H9 (cell line): ENCODE results near the gene PLAC8. TPM values are rescaled to one million over a fixed set of nuclear protein-coding genes. Genes with fewer than 3 reads are reported as not detected.
A peak's percentile ranks its signal among the peaks of the same experiment; 100 is the strongest.

ENCODE experiments used
- DNase-seq: peaks from one replicate; pipeline ENCODE4 v3.0.0-alpha.2; 2017
- H2AFZ ChIP-seq: one replicate; pipeline ENCODE4 v1.6.1; 2013; ENCODE audit warnings: mild to moderate bottlenecking, low read length, control low read depth, moderate library complexity
- H2AK5ac ChIP-seq: 2 replicates; pipeline ENCODE4 v1.6.1; 2013; ENCODE audit warnings: low read length, control low read depth, mixed read lengths; ENCODE audit not compliant: insufficient read length
- H2BK120ac ChIP-seq: one replicate; pipeline ENCODE4 v1.6.1; 2013; ENCODE audit warnings: low read depth, mild to moderate bottlenecking, low read length, control low read depth, inconsistent platforms; ENCODE audit not compliant: poor library complexity, severe bottlenecking
- H2BK12ac ChIP-seq: 2 replicates; pipeline ENCODE4 v1.6.1; 2013; ENCODE audit warnings: low read length, control low read depth, mixed read lengths, low read depth; ENCODE audit not compliant: insufficient read length
- H2BK15ac ChIP-seq: 2 replicates; pipeline ENCODE4 v1.6.1; 2013; ENCODE audit warnings: low read depth, low read length, control low read depth
- H2BK20ac ChIP-seq: one replicate; pipeline ENCODE4 v1.6.1; 2013; ENCODE audit warnings: low read depth, mild to moderate bottlenecking, low read length, control low read depth, inconsistent platforms; ENCODE audit not compliant: poor library complexity, severe bottlenecking
- H2BK5ac ChIP-seq: 2 replicates; pipeline ENCODE4 v1.6.1; 2013; ENCODE audit warnings: low read length, control low read depth, mixed read lengths; ENCODE audit not compliant: insufficient read length
- H3K14ac ChIP-seq: 2 replicates; pipeline ENCODE4 v1.6.1; 2013; ENCODE audit warnings: low read length, control low read depth; ENCODE audit not compliant: insufficient read depth
- H3K18ac ChIP-seq: 2 replicates; pipeline ENCODE4 v1.6.1; 2013; ENCODE audit warnings: low read depth, mild to moderate bottlenecking, mixed read lengths, low read length, control low read depth; ENCODE audit not compliant: insufficient read length
- H3K23ac ChIP-seq: 2 replicates; pipeline ENCODE4 v1.6.1; 2013; ENCODE audit warnings: low read length, control low read depth, mixed read lengths, low read depth; ENCODE audit not compliant: insufficient read length
- H3K23me2 ChIP-seq: 2 replicates; pipeline ENCODE4 v1.6.1; 2013; ENCODE audit warnings: low read depth, mild to moderate bottlenecking, mixed read lengths, low read length, control low read depth; ENCODE audit not compliant: insufficient read length, poor library complexity, severe bottlenecking
- H3K27ac ChIP-seq: 2 replicates; pipeline ENCODE4 v1.5.1; 2013; ENCODE audit warnings: low read length, control low read depth, mixed read lengths, low read depth; ENCODE audit not compliant: insufficient read length
- H3K27me3 ChIP-seq: 2 replicates; pipeline ENCODE4 v1.6.1; 2013; ENCODE audit warnings: low read length, control low read depth, inconsistent platforms; ENCODE audit not compliant: insufficient read depth
- H3K4ac ChIP-seq: 2 replicates; pipeline ENCODE4 v1.6.1; 2013; ENCODE audit warnings: low read depth, mild to moderate bottlenecking, control low read depth, inconsistent platforms, low read length, moderate library complexity
- H3K4me1 ChIP-seq: 2 replicates; pipeline ENCODE4 v1.6.1; 2013; ENCODE audit warnings: low read length, control low read depth, inconsistent platforms; ENCODE audit not compliant: insufficient read depth
- H3K4me2 ChIP-seq: 2 replicates; pipeline ENCODE4 v1.6.1; 2013; ENCODE audit warnings: low read length, control low read depth, mixed read lengths; ENCODE audit not compliant: insufficient read length, insufficient read depth
- H3K56ac ChIP-seq: 2 replicates; pipeline ENCODE4 v1.6.1; 2013; ENCODE audit warnings: low read depth, mild to moderate bottlenecking, mixed read lengths, low read length, control low read depth; ENCODE audit not compliant: insufficient read length
- H3K79me1 ChIP-seq: 2 replicates; pipeline ENCODE4 v1.6.1; 2013; ENCODE audit warnings: low read depth, mild to moderate bottlenecking, moderate library complexity, low read length, control low read depth, inconsistent platforms; ENCODE audit not compliant: insufficient read depth, poor library complexity, severe bottlenecking
- H3K79me2 ChIP-seq: 2 replicates; pipeline ENCODE4 v1.6.1; 2013; ENCODE audit warnings: low read length, control low read depth, inconsistent platforms; ENCODE audit not compliant: insufficient read depth
- H3K9ac ChIP-seq: 2 replicates; pipeline ENCODE4 v1.6.1; 2013; ENCODE audit warnings: low read length, control low read depth, mixed read lengths; ENCODE audit not compliant: insufficient read length; ENCODE audit errors: extremely low read depth
- H3K9me3 ChIP-seq: one replicate; pipeline ENCODE4 v1.6.1; 2013; ENCODE audit warnings: low read depth, low read length, inconsistent platforms; ENCODE audit not compliant: control insufficient read depth
- H3T11ph ChIP-seq: one replicate; pipeline ENCODE4 v1.6.1; 2013; ENCODE audit warnings: mild to moderate bottlenecking, low read length, control low read depth, inconsistent platforms
- H4K20me1 ChIP-seq: one replicate; pipeline ENCODE4 v1.6.1; 2013; ENCODE audit not compliant: control insufficient read depth, insufficient read length, insufficient read depth
- H4K5ac ChIP-seq: 2 replicates; pipeline ENCODE4 v1.6.1; 2013; ENCODE audit warnings: low read depth, mild to moderate bottlenecking, mixed read lengths, low read length, control low read depth; ENCODE audit not compliant: insufficient read length
- H4K8ac ChIP-seq: replicated peaks from 2 replicates; pipeline ENCODE4 v1.6.1; 2013; ENCODE audit warnings: low read length, control low read depth, mixed read lengths, low read depth; ENCODE audit not compliant: insufficient read length
- H4K91ac ChIP-seq: 2 replicates; pipeline ENCODE4 v1.6.1; 2013; ENCODE audit warnings: low read depth, mild to moderate bottlenecking, moderate library complexity, mixed read lengths, low read length, control low read depth; ENCODE audit not compliant: insufficient read length
- H3K27ac Mint-ChIP-seq, 3 experiments: 2 replicates in 2 of 3; 3 replicates in 1 of 3; pipeline ENCODE4 v1.8.0; 2020 to 2021; ENCODE audit warnings: mixed read lengths in 3 of 3, mild to moderate bottlenecking in 1 of 3, moderate library complexity in 1 of 3
- H3K27me3 Mint-ChIP-seq: 2 replicates; pipeline ENCODE4 v1.8.0; 2021; ENCODE audit warnings: low read depth, mild to moderate bottlenecking, moderate library complexity, mixed read lengths
- H3K36me3 Mint-ChIP-seq, 3 experiments: 2 replicates in 2 of 3; 3 replicates in 1 of 3; pipeline ENCODE4 v1.8.0; 2020 to 2021; ENCODE audit warnings: low read depth in 3 of 3, mixed read lengths in 3 of 3; ENCODE audit not compliant: insufficient read depth in 1 of 3
- H3K4me1 Mint-ChIP-seq, 2 experiments: 2 replicates each; pipeline ENCODE4 v1.8.0; 2020; ENCODE audit warnings: mixed read lengths in 2 of 2
- H3K4me3 Mint-ChIP-seq, 2 experiments: 2 replicates in 1 of 2; 3 replicates in 1 of 2; pipeline ENCODE4 v1.8.0; 2020 to 2021; ENCODE audit warnings: mild to moderate bottlenecking in 2 of 2, mixed read lengths in 2 of 2, moderate library complexity in 1 of 2
- H3K9me3 Mint-ChIP-seq, 2 experiments: 2 replicates in 1 of 2; 3 replicates in 1 of 2; pipeline ENCODE4 v1.8.0; 2020; ENCODE audit warnings: mild to moderate bottlenecking in 2 of 2, mixed read lengths in 2 of 2, moderate library complexity in 1 of 2
- CTCF ChIP-seq: fragments of 200-600 bp; sonication (generic); conservative IDR thresholded peaks from 3 replicates; pipeline ENCODE4 v1.8.0; 2021; ENCODE audit warnings: antibody characterized with exemption, mild to moderate bottlenecking
- WGBS: extraction: QIAGEN DNeasy Blood & Tissue Kit; methylation state at CpG from one replicate; pipeline ENCODE4 v1.1.7; 2013; ENCODE audit warnings: missing lambda C conversion rate, low lambda C conversion rate, mixed read lengths; ENCODE audit not compliant: insufficient read length; ENCODE audit errors: extremely low coverage; 5-methylcytosine and 5-hydroxymethylcytosine counted together
- total RNA-seq: library from RNA; stranded (reverse); gene quantifications from 2 replicates; pipeline ENCODE4 v1.2.1, GENCODE V29; 2021

The PLAC8 gene
- total RNA-seq, 1 experiment from 2014 or later: 1.6 TPM

- Mint-ChIP-seq H3K27me3 (no peaks in the 10 kb centered on the region; the same call in none of the 2 replicates), H3K4me3 (no peak overlapping the region), H3K36me3 (no peaks in the 10 kb centered on the region; a peak in 1 of 7 replicates), H3K27ac (peak overlapping the region in 1 of 3 experiments; percentile 66; a peak in 1 of 7 replicates), H3K9me3 (peaks cover 0 to 3% of the 10 kb centered on the region in 2 experiments; a peak in 1 of 5 replicates), H3K4me1 (peaks cover 4 to 11% of the 10 kb centered on the region in 2 experiments; a peak in 3 of 4 replicates)
- no CpG with 5 or more reads among the region's 6 CpGs for WGBS
- no peak overlapping the region for H3K4me2 ChIP-seq
- no peaks in the 10 kb centered on the region for H3K79me2 ChIP-seq
- H2BK5ac ChIP-seq: no peak overlapping the region
- H3K4me1 ChIP-seq: no peaks in the 10 kb centered on the region
- H3T11ph ChIP-seq: no peak overlapping the region
- no peak for DNase-seq
- H3K79me1 ChIP-seq: no peaks in the 10 kb centered on the region
- no peak overlapping the region for H3K4ac ChIP-seq
- no peak overlapping the region for H4K5ac ChIP-seq
- no peak overlapping the region for H4K8ac ChIP-seq
- H3K27me3 ChIP-seq: no peaks in the 10 kb centered on the region
- no peak overlapping the region for H2AFZ ChIP-seq
- no peak overlapping the region for H4K91ac ChIP-seq
- no peak for TF ChIP-seq CTCF
- H3K9ac ChIP-seq: no peak overlapping the region
- H3K56ac ChIP-seq: no peak overlapping the region
- H4K20me1 ChIP-seq: no peaks in the 10 kb centered on the region
- H3K27ac ChIP-seq: no peak overlapping the region
- H2BK20ac ChIP-seq: no peak overlapping the region
- no peaks in the 10 kb centered on the region for H3K23me2 ChIP-seq
- H3K18ac ChIP-seq: no peak overlapping the region
- no peak overlapping the region for H2BK12ac ChIP-seq
- H3K14ac ChIP-seq: no peak overlapping the region
- no peak overlapping the region for H3K23ac ChIP-seq
- H3K9me3 ChIP-seq: no peaks in the 10 kb centered on the region
- H2BK120ac ChIP-seq: no peak overlapping the region
- no peak overlapping the region for H2AK5ac ChIP-seq
- no peak overlapping the region for H2BK15ac ChIP-seq
Measured at GRCh38 chr4:83152746-83153145, 38.2 kb upstream of the PLAC8 start.
